Measurements from ENCODE around the gene C17orf67.

The C17orf67 gene

DNA sequence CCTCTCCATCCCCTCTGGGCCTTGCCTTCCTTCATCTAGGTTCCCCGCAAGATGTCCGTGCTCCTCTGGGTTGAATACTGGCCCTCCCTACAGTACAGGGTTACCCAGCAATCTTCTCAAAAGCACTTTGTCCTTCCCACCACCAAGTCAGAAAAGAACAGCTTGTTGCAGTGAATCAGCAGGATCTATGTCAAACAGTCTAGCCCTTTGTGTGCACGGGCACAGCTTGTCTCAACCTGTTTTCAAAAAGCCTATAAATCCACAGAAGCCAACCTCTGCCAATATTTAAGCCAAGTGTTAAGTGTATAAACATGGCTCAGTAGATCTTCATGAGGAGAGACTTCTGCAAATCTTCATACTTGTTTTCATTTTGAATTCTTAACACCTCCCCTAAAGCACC, 25.2 kb downstream of the C17orf67 start:
- DNase-seq (ENCODE audit: low read depth), result no peak

DNA sequence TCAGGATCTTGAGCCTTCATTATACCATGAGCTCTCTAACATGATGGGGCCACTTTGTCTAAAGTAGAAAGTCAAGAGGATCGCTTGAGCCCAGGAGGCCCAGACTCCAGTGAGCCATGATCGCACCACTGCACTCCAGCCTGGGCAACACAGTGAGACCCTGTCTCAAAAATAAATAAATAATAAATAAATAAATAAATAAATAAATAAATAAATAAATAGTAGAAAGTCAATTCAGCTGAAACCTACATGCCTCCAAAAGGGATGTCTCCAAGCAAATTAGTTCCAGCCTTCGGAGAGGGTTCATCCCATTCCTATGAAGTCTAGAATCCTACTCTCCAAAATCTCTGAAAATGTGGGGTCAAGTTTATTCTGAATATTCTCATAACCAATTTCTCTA, 26.0 kb downstream of the C17orf67 start:
- no peak for DNase-seq (ENCODE audit: low read depth)

DNA sequence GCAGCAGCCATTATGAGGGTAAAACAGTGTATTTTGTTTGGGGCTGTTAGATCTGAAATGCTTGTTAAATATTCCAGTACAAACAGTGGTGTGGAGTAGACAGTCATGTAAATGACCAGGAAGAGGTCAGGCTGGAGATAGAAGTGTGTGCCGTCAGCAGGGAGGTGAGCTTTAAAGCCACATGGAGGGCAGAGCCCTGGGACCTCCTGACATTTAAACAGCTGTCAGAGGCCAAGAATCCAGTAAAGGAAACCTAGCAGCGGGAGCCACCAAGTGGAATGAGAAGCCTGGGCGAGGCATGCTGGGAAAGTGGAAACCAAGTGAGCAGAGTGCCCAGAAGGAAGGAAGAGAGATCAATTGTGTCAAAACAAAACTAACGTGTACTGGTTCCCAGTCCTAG, 26.8 kb downstream of the C17orf67 start:
- DNase-seq (ENCODE audit: low read depth), result no peak

DNA sequence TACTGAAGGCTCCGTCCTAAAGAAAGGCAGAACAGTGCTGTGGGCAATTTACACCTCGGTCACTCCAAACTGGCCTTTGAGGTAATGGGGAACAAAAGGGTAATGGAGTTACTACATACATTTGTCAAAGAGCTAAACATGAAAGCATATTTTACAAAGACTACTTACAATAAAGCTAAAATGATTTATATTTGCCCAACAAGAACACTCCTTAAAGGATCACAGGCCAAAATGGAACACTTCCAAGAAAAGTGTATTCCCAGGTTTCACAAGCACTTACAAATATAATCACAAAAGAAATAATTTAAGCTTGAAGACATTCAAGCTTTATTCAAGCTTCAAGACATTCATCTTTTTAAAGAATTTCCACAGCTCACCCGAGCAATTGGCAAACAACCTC, 29.3 kb downstream of the C17orf67 start:
- DNase-seq (ENCODE audit: low read depth), result no peak

DNA sequence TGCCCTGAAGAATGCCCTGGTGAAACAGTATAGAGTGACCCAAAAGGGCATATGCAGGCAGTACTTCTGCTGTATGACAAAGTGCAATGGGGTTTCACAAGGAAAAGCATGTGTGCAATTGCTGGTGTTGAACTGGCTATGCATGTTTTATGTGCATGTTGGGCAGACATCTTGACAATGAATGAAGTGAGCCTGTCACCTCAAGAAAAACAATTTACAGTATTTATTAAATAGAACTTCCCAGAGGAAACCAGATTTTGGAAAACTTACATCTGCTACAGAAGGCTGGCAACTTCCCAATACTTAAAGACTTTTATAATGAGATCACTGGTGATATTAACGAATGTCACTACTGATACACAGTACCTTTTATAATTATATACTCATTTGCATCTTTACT, 30.6 kb downstream of the C17orf67 start:
- no peak for DNase-seq (ENCODE audit: low read depth)

DNA sequence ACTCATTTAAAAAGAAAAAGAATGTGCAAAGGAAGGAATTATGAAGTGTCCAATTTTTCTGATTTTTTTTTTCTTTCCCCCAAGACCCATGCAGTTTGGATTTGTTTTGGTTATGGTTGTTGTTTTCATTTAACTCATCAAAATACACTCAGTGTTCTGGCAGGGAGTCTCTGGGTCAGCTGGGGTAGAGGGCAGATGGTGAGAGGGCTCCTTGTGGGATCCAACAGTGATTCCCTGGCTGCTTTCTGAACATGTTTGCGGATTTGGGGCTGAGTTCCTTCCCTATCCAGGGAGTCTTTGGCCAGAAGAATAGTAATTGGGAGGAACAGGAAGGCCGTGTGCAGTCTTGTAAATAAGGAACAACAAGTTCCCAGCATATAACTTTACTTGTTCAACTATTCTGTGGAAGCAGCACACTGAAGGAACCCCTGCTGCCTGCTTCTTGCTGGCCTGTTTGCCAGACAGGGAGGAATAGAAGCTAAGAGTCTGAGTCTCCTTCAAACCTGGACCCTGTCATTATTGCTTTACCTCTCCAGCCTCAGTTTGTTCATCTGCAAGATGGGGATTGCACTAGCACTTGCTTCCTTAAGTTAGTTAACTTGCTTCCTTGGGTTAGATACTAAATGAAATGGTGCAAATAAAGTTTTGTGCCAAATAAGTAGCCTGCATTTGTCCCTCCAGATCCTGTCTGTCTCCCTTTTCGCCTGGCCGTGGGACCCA, 32.1 kb downstream of the C17orf67 start:
- DNase-seq (ENCODE audit: low read depth), result no peak

DNA sequence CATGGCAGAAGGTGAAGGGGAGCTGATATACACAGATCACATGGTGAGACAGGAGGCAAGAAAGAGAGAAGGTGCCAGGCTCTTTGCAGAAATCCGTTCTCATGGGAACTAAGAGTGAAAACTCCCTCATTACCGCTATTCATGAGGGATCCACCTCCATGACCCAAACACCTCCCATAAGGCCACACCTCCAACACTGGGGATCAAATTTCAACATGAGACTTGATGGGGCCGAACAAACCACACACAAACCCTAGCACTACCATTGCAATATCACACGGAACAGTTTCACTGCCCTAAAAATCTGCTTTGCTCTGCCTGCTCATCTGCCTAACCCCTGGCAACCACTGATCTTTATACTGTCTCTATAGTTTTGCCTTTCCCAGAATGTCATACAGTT, 34.8 kb downstream of the C17orf67 start:
- DNase-seq (ENCODE audit: low read depth), result no peak

DNA sequence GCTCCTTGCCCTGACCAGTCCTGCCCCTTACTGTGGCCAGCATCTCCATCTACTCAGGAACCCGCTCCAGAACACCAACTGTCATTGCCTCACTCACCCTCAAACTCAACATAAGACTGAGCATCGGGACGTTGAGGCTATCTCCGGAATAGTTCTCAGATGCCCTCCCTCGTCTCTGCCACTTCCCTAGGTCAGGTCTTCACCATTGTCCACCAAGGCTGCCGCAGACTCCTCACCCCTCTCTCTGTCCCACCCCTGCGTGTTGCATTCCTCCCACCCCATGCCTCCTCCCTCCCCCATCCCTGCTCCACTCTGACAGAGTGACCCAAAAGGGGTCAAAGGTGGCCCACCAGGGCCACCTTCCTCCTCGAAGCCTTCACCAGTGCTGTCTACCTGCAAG, 37.2 kb downstream of the C17orf67 start:
- DNase-seq (ENCODE audit: low read depth), result no peak

DNA sequence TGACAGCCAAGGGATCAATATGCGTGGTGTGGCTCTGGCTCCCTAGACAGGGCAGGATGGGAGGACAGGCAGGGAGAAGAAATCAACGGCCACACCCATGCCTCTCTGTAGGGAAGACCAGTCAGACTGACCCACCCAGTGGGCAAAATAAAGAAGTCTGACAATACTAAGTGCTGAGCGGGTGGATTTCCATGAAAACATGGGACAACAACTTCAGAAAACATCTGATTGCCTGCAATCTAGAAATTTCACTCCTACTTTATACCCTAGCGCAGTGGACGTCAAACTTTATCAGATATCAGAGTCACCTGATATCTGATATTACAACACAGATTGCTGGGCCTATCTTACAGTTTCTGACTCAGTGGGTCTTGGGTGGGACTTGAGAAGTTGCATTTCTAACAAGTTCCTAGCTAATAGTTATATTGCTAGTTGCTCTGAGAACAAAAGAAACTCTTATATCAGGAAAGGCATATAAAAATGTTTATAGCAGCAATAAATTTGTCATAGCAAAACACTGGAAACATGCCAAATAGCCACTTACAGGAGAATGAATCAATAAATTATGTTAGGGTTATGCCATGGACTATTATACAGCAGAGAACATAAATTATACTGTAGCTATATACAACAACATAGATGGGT, 38.4 kb downstream of the C17orf67 start:
- no peak for DNase-seq (ENCODE audit: low read depth)

DNA sequence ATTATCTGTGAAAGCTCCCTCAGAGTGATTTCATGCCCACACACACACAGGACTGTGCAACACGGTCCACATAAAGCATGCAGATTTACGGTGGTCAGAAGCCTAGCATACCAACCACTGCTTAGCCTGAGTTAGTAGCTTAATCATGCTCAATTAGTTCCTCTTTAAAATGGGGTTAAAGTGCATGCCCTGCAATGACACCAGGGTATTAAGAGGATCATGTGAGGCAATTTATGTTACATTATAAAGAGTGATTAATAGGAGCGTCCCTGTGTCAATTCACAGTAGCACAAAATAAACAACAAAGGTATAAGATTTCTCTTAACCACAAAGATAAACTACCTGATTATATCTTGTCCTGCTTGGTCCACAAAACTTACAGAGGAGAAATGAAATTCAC, 39.8 kb downstream of the C17orf67 start:
- DNase-seq (ENCODE audit: low read depth), result no peak

DNA sequence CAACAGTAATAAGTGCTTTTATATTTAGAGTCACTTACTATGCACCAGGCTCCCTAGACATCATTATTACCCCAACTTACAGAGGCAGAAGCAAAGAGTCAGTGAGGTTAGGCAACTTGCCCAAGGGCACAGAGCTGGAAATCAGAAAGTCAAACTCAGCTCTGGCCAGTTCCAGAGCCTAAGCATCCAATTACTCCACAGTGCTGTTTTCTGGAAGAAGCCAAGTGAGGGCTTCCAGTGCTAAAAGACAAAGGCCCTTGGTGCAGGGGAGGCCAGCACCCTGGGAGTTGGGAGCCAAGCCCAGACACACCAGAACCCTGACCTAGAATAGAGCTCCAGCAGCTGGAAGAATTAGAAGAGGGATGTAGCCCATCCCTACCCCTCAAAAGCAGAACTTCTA, 40.2 kb downstream of the C17orf67 start:
- DNase-seq (ENCODE audit: low read depth), result no peak

DNA sequence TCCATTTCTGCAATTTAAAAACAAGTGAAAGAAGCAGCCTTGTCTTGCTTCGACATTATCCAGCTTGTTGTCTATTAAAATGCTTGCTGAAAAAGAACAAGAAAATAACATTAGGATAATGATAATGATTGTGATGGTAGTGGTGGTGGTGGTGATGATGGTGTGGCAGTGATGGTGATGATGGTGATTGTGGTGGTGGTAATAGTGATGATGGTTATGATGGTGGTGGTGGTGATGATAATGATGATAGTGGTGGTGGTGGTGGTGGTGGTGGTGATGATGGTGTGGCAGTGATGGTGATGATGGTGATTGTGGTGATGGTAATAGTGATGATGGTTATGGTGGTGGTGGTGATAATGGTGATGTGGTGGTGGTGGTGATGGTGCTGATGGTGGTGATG, 41.5 kb downstream of the C17orf67 start:
- no peak for DNase-seq (ENCODE audit: low read depth)

DNA sequence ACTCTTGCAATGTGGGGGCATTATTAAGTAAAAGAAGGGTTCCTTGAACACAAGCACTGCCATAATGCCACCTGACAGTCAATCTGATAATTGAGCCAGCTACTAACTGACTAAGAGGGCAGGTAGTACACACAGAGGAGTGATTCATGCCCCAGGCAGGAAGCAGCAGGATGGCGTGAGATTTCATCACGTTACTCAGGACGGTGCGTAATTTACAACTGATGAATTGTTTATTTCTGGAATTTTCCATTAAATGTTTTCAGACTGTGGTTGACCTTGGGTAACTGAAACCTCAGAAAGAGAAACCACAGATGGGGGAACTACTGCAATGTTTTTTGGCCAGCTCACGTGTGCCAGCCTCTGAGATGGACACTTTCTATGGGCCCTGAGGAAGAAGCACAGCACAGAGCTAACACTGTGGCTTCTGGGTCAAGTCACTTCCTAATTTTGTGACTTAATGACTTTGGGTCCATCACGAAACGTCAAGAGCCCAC, 46.7 kb downstream of the C17orf67 start:
- peak; percentile 4 for DNase-seq (ENCODE audit: low read depth)

DNA sequence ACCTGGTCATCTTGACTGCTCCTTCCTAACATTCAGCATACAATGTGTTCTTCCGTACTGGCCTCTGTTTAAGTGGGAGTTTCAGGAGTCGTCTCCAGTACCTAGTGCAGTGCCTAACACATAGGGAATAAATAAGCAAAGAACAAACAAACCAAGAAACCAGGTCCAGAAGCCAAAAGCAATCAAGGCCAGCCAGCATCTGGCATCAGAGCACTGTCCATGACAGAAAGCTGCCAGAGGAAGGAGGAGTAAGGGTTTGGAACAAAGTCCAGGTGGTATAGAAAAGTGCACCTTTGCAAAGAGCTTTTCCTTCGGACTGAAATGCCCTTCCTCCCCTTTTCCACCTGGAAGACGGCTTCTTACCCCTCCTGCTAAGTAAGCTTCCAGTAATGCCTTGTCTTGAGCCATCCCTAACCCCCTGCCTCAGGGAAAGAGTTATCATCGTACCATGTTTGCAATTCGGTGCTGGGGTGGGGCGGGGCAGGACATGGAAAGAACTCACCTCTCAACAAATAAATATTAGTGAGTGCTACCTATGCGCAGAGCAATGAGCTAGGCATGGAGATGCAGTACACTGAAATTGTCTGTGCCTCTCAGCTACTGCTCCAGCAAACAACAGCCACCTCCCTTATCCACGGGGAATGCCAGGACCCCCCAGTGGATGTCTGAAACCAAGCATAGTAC, 47.6 kb downstream of the C17orf67 start:
- no peak for DNase-seq (ENCODE audit: low read depth)

DNA sequence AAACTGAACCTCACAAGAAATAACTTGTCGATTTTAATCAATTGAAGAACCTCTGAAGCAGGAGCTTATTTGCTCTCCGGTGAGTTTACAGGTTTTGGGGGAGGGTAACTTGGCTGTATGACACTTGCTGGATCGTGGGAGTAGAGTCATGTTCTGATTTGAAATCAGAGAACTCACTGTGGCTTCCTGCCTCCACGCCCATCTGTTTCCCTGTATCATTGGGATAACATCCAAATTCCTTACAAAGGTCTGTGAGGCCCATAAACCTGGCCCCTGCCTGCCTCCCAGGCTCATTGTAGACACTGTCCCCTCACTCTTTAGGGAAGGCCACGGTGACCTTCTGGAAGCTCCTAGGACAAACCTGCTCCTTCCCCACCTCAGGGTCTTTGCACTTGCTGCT, 48.3 kb downstream of the C17orf67 start:
- no peak for DNase-seq (ENCODE audit: low read depth)

DNA sequence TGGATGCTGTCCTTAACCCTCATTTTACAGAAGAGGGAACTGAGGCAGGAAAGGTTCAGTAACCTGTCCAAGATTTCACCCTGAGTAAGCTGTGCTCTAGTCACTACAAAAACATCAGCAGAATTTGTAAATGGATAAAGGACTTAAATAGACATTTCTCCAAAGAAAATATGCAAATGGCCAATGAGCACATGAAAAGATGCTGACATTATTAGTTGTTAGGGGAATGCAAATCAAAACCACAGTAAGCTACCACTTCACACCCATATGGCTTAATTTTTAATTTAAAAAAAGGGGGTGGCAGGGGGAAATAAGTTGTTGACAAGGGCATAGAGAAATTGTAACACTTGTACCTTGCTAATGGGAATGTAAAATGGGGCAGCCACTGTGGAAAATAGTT, 51.4 kb downstream of the C17orf67 start:
- no peak for DNase-seq (ENCODE audit: low read depth)

DNA sequence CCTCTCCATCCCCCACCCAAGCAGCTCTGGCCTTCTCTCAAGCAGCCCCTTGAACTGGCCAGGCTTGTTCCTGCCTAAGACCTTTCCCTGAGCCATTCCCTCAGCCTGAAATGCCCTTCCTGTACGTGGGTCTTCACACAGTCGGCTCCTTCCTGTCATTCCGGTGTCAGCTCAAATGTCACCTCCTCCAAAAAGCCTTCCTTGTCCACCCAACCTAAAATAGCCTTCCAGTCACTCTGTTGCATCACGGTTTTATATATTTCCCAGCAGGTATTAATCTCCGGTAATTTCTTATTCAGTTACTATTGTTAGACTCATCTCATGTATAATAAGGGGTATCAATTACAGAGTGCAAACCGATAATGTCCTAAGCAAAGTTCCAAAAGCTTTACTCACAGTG, 51.8 kb downstream of the C17orf67 start:
- no peak for DNase-seq (ENCODE audit: low read depth)

DNA sequence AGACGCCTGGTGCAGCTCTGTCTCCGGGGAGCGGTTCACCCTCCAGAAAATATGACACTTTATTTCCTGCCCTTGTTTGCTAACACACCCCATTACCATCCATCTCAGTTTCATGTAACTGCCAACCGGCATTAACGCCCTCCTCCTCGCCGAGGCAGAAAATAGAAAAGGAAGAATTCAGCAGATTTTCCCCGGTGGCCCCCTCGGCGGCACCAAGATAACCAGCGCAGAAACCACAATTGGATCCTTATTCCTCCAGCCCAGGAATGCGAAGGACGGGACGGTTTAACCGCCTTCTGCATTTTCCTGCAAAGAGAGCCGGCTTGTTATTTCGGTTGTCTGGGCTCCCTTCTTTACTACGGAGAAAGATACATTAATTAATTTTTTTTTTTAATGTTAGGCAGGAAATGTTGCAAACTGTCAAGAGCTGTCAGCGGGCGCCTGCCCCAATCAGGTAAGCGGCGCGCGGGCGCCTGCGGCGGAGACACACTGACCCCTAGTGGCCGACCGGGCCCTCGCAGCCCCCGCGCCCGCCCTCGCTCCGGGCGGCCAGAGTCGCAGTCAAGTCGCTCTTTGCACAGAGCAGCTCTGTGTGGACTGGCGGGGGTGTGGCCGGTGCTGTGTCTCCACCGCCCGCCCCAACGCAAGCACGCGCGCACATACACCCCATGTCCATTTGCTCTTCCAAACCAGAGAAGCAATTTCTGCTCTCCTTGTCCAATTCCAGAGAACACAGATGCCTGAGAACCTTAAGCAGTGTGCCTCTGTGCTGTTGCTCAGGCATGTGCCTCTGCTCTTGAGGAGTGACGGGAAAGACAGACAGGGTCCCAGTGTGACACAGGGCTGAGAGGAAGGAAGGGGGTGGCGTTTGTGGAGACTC, 53.6 kb downstream of the C17orf67 start:
- DNase-seq (ENCODE audit: low read depth), result peak; percentile 79

DNA sequence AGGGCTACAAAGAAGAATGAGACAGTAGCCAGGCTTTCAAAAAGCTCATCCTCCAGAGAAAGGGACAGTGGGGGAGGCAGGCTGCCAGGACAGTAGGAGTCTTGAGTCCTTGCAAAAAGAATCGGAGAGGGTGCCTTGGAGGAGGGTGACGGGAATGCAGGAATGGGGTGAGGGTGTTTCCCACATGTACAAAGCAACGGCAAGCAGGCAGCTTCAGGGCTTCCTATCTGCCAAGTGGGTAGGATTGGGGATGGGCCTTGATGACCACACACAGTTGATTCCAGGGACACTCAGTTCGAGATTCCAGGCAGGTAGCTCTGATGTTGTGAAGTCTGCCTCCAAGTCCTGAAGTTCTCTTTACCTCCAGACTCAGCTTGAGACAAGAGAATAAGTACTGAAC, 54.4 kb downstream of the C17orf67 start:
- no peak for DNase-seq (ENCODE audit: low read depth)

DNA sequence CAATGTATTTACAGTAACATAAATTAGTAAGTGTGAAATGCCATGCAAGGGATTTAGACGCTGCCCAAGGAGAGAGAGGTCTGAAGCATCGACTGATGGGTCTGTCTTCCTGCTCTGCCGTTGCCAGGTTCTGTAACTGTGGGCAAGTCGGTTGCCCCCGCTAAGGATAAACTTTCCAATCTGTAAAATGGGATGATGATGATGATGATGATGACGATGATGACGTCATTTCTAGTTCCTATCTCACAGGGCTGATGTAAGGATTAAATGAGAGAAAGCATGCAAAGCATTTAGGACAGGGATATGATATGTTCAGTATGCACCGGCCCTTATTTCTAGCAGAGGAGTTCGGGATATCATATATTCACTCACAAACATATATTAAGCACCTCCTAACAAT, 54.8 kb downstream of the C17orf67 start:
- no peak for DNase-seq (ENCODE audit: low read depth)

DNA sequence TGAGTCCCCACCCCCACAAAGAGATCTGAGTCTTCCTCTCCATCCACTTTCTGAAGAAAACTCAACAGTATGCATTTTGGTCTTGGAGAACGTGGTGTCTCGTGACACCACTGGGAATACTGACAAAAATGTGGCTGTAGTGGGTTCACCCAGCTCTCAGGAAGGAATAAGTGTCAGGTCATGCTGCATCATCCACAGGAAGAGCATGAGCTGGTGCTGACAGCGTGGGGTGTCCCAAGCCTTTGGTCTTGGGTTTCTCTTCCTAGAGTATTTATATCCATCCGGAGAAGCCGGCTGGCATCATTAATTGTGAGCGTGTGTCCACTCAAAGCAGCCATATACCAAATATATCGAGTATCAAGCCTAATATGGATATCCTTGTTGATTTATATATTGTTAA, 55.9 kb downstream of the C17orf67 start:
- no peak for DNase-seq (ENCODE audit: low read depth)

DNA sequence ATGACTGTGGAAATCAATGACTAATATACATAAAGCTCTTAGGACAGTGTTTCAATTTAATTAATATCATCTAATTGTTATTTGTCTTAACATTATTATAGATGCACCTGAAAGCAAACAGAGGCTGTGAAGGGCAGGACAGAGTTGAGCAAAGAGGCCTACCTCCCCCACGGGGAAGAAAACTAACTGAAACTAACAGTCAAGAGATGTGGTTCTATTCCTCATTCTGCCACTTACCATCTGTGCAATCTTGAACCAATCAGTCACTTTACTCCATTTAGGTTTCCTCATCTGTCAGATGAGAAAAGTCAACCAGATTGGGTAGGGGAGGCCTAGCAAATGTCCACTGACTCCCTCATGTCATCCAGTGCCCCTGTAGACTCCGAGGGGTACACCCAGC, 59.1 kb downstream of the C17orf67 start:
- no peak for DNase-seq (ENCODE audit: low read depth)

All from stimulated activated CD8-positive, alpha-beta memory T cell treated with anti-CD3 and anti-CD28 coated beads, Interleukin-12 subunit alpha, Interleukin-12 subunit beta, amount 100 ng/mL, for 1 hour (primary cell).